Measurements from ENCODE around the gene LTB4R.

- TF ChIP-seq REST (IDR thresholded peaks at IDR 0.05; ENCODE audit: insufficient read depth in 1 of 2, low read depth in 2 of 2, low read length in 2 of 2): no peak
- no peak for TF ChIP-seq POLR2AphosphoS5 (IDR thresholded peaks at IDR 0.05; ENCODE audit: low read depth, low read length)
- TF ChIP-seq SIN3A (IDR thresholded peaks at IDR 0.05; ENCODE audit: borderline replicate concordance, insufficient read depth, low read length): no peak
Measured at GRCh38 chr14:24314377-24315193, 3.3 kb downstream of the LTB4R start.

Data from PFSK-1 (cell line).